ENCODE data around the gene CBLC. TPM values are rescaled to one million over a fixed set of nuclear protein-coding genes. Genes with fewer than 3 reads are reported as not detected.

CBLC gene
- total and polyA plus RNA-seq, 9 donors: 0.11 to 2.6 (median 1.1) TPM; not detected in 5

GRCh38 chr19:44738136-44738535 lies 39.6 kb upstream of the CBLC start:
- Histone ChIP-seq H3K27ac (ENCODE audit: low read length) (no peak overlapping the region), H3K36me3 (ENCODE audit: control insufficient read depth, insufficient read depth, low read length) (no peaks in the 10 kb centered on the region)
- no CpG with 5 or more reads among the region's 2 CpGs for whole genome bisulfite sequencing (ENCODE audit: insufficient coverage)

GRCh38 chr19:44738603-44739558 lies 38.8 kb upstream of the CBLC start:
- no peak for DNase-seq
- Histone ChIP-seq H3K4me3 (ENCODE audit: low read length) (no peak overlapping the region), H3K27me3 (ENCODE audit: control insufficient read depth, insufficient read depth, low read length) (no peaks in the 10 kb centered on the region), H3K9me3 (replicated peaks; ENCODE audit: control insufficient read depth, low read depth, low read length) (no peaks in the 10 kb centered on the region), H3K36me3 (ENCODE audit: control insufficient read depth, insufficient read depth, low read length) (no peaks in the 10 kb centered on the region), H3K27ac (ENCODE audit: low read length) (no peak overlapping the region), H3K4me1 (ENCODE audit: control insufficient read depth, insufficient read depth, low read length) (peaks cover 29% of the 10 kb centered on the region)
- 56% methylated on average over 3 of the region's 11 CpGs for WGBS (ENCODE audit: insufficient coverage)

More at GRCh38 chr19:44738136-44738535, 39.6 kb upstream of the CBLC start:
- H3K27me3 ChIP-seq (ENCODE audit: control insufficient read depth, insufficient read depth, low read length): no peaks in the 10 kb centered on the region
- peaks cover 29% of the 10 kb centered on the region for H3K4me1 ChIP-seq (ENCODE audit: control insufficient read depth, insufficient read depth, low read length)
- DNase-seq: no peak
- no peaks in the 10 kb centered on the region for H3K9me3 ChIP-seq (replicated peaks; ENCODE audit: control insufficient read depth, low read depth, low read length)
- H3K4me3 ChIP-seq (ENCODE audit: low read length): no peak overlapping the region

GRCh38 chr19:44740351-44740824 lies 37.3 kb upstream of the CBLC start:
- Histone ChIP-seq H3K9me3 (replicated peaks; ENCODE audit: control insufficient read depth, low read depth, low read length) (no peaks in the 10 kb centered on the region), H3K27ac (ENCODE audit: low read length) (no peak overlapping the region), H3K27me3 (ENCODE audit: control insufficient read depth, insufficient read depth, low read length) (no peaks in the 10 kb centered on the region), H3K4me3 (ENCODE audit: low read length) (no peak overlapping the region), H3K4me1 (ENCODE audit: control insufficient read depth, insufficient read depth, low read length) (peaks cover 40% of the 10 kb centered on the region), H3K36me3 (ENCODE audit: control insufficient read depth, insufficient read depth, low read length) (no peaks in the 10 kb centered on the region)
- WGBS (ENCODE audit: insufficient coverage): 10% methylated on average over 1 of the region's 3 CpGs
- DNase-seq: no peak

GRCh38 chr19:44741258-44741731 lies 36.4 kb upstream of the CBLC start:
- H3K4me1 ChIP-seq (ENCODE audit: control insufficient read depth, insufficient read depth, low read length): peaks cover 44% of the 10 kb centered on the region
- no peaks in the 10 kb centered on the region for H3K36me3 ChIP-seq (ENCODE audit: control insufficient read depth, insufficient read depth, low read length)
- peak overlapping the region; percentile 88 for H3K27ac ChIP-seq (ENCODE audit: low read length)
- no peaks in the 10 kb centered on the region for H3K27me3 ChIP-seq (ENCODE audit: control insufficient read depth, insufficient read depth, low read length)
- peak; percentile 62 for DNase-seq
- 52% methylated on average over 2 of the region's 6 CpGs for WGBS (ENCODE audit: insufficient coverage)
- H3K4me3 ChIP-seq (ENCODE audit: low read length): no peak overlapping the region
- no peaks in the 10 kb centered on the region for H3K9me3 ChIP-seq (replicated peaks; ENCODE audit: control insufficient read depth, low read depth, low read length)

- Histone ChIP-seq H3K27me3 (ENCODE audit: control insufficient read depth, insufficient read depth, low read length) (no peaks in the 10 kb centered on the region), H3K36me3 (ENCODE audit: control insufficient read depth, insufficient read depth, low read length) (no peaks in the 10 kb centered on the region), H3K4me1 (ENCODE audit: control insufficient read depth, insufficient read depth, low read length) (peaks cover 46% of the 10 kb centered on the region), H3K9me3 (replicated peaks; ENCODE audit: control insufficient read depth, low read depth, low read length) (no peaks in the 10 kb centered on the region), H3K4me3 (ENCODE audit: low read length) (no peak overlapping the region), H3K27ac (ENCODE audit: low read length) (peak overlapping the region; percentile 88)
- DNase-seq: peak; percentile 99
- WGBS (ENCODE audit: insufficient coverage): 8% methylated on average over 9 of the region's 13 CpGs
Measured at GRCh38 chr19:44741841-44742329, 35.8 kb upstream of the CBLC start.

- no peak for DNase-seq
- peak overlapping the region; percentile 88 for H3K27ac ChIP-seq (ENCODE audit: low read length)
- H3K4me3 ChIP-seq (ENCODE audit: low read length): no peak overlapping the region
- H3K4me1 ChIP-seq (ENCODE audit: control insufficient read depth, insufficient read depth, low read length): peaks cover 51% of the 10 kb centered on the region
- no peaks in the 10 kb centered on the region for H3K9me3 ChIP-seq (replicated peaks; ENCODE audit: control insufficient read depth, low read depth, low read length)
- H3K36me3 ChIP-seq (ENCODE audit: control insufficient read depth, insufficient read depth, low read length): no peaks in the 10 kb centered on the region
- H3K27me3 ChIP-seq (ENCODE audit: control insufficient read depth, insufficient read depth, low read length): no peaks in the 10 kb centered on the region
- WGBS (ENCODE audit: insufficient coverage): 83% methylated on average over 13 of the region's 20 CpGs
Measured at GRCh38 chr19:44742330-44743061, 35.2 kb upstream of the CBLC start.

GRCh38 chr19:44744871-44745332 lies 32.8 kb upstream of the CBLC start:
- WGBS (ENCODE audit: insufficient coverage): 43% methylated on average over 1 of the region's 3 CpGs
- Histone ChIP-seq H3K4me1 (ENCODE audit: control insufficient read depth, insufficient read depth, low read length) (peaks cover 66% of the 10 kb centered on the region), H3K27me3 (ENCODE audit: control insufficient read depth, insufficient read depth, low read length) (no peaks in the 10 kb centered on the region), H3K27ac (ENCODE audit: low read length) (peak overlapping the region; percentile 95), H3K9me3 (replicated peaks; ENCODE audit: control insufficient read depth, low read depth, low read length) (no peaks in the 10 kb centered on the region), H3K36me3 (ENCODE audit: control insufficient read depth, insufficient read depth, low read length) (no peaks in the 10 kb centered on the region), H3K4me3 (ENCODE audit: low read length) (no peak overlapping the region)
- peak; percentile 86 for DNase-seq

- Histone ChIP-seq H3K4me1 (ENCODE audit: control insufficient read depth, insufficient read depth, low read length) (peaks cover 66% of the 10 kb centered on the region), H3K27ac (ENCODE audit: low read length) (peak overlapping the region; percentile 95), H3K9me3 (replicated peaks; ENCODE audit: control insufficient read depth, low read depth, low read length) (no peaks in the 10 kb centered on the region), H3K36me3 (ENCODE audit: control insufficient read depth, insufficient read depth, low read length) (no peaks in the 10 kb centered on the region), H3K4me3 (ENCODE audit: low read length) (no peak overlapping the region), H3K27me3 (ENCODE audit: control insufficient read depth, insufficient read depth, low read length) (no peaks in the 10 kb centered on the region)
- 14% methylated on average over 6 of the region's 10 CpGs for WGBS (ENCODE audit: insufficient coverage)
- DNase-seq: peak; percentile 96
Measured at GRCh38 chr19:44745341-44745831, 32.3 kb upstream of the CBLC start.

- no peak for DNase-seq
- H3K9me3 ChIP-seq (replicated peaks; ENCODE audit: control insufficient read depth, low read depth, low read length): no peaks in the 10 kb centered on the region
- H3K4me3 ChIP-seq (ENCODE audit: low read length): no peak overlapping the region
- peaks cover 4% of the 10 kb centered on the region for H3K36me3 ChIP-seq (ENCODE audit: control insufficient read depth, insufficient read depth, low read length)
- WGBS (ENCODE audit: insufficient coverage): 66% methylated on average over 4 of the region's 4 CpGs
- H3K27me3 ChIP-seq (ENCODE audit: control insufficient read depth, insufficient read depth, low read length): no peaks in the 10 kb centered on the region
- H3K4me1 ChIP-seq (ENCODE audit: control insufficient read depth, insufficient read depth, low read length): peaks cover 68% of the 10 kb centered on the region
- H3K27ac ChIP-seq (ENCODE audit: low read length): peak overlapping the region; percentile 95
Measured at GRCh38 chr19:44745887-44746600, 31.6 kb upstream of the CBLC start.
